HEK293 (cell line): Measurements from ENCODE around the gene ARFRP1.
A peak's percentile ranks its signal among the peaks of the same experiment; 100 is the strongest.

ENCODE experiments used
- CTCF ChIA-PET: fragments of 350-600 bp; formaldehyde crosslinking; extraction: SDS; loops from one replicate; lab custom pipeline; 2021; ENCODE audit warnings: antibody characterized with exemption; lab: Yijun Ruan, JAX
- POLR2A ChIA-PET: fragments of 300-600 bp; formaldehyde crosslinking; extraction: SDS; loops from one replicate; lab custom pipeline; 2020; ENCODE audit warnings: antibody characterized with exemption, inconsistent platforms; lab: Yijun Ruan, JAX
- H3K27ac ChIP-seq: fragments of 200-500 bp; sonication (Bioruptor generic); 2 replicates; pipeline ENCODE4 v1.5.1; 2014; ENCODE audit warnings: low read depth, low read length, control low read depth, inconsistent platforms; ENCODE audit errors: extremely low read depth
- H3K36me3 ChIP-seq, 2 experiments: fragments of 200-500 bp in 1 of 2; sonication (Bioruptor generic) in 1 of 2; 1 replicate in 1 of 2; 2 replicates in 1 of 2; pipeline ENCODE4 v1.5.1; 2014 to 2017; ENCODE audit warnings: inconsistent platforms in 2 of 2, low read length in 2 of 2; ENCODE audit not compliant: control insufficient read depth in 2 of 2, insufficient read depth in 1 of 2
- H3K4me1 ChIP-seq: fragments of 200-500 bp; sonication (Bioruptor generic); 2 replicates; pipeline ENCODE4 v1.5.1; 2014; ENCODE audit warnings: mild to moderate bottlenecking, low read length, inconsistent platforms; ENCODE audit not compliant: control insufficient read depth, insufficient read depth
- H3K4me3 ChIP-seq: 2 replicates; pipeline ENCODE4 v1.5.1; 2011; ENCODE audit warnings: low read depth, mild to moderate bottlenecking, control low read depth, low read length, moderate library complexity
- H3K9me3 ChIP-seq: fragments of 200-500 bp; sonication (Bioruptor generic); 2 replicates; pipeline ENCODE4 v1.5.1; 2014; ENCODE audit warnings: low read depth, low read length, inconsistent platforms; ENCODE audit not compliant: control insufficient read depth, insufficient read depth
- BCL11A ChIP-seq: fragments of 450-650 bp; formaldehyde crosslinking; IDR thresholded peaks from 2 replicates; pipeline ENCODE4 v1.5.1; 2016; ENCODE audit warnings: low read depth, missing biosample characterization, missing genetic modification characterization
- GLIS2 ChIP-seq: fragments of 450-650 bp; formaldehyde crosslinking; IDR thresholded peaks from 2 replicates; pipeline ENCODE4 v1.5.1; 2016; ENCODE audit warnings: missing biosample characterization, missing genetic modification characterization
- PRDM10 ChIP-seq: fragments of 450-650 bp; formaldehyde crosslinking; IDR thresholded peaks from 2 replicates; pipeline ENCODE4 v1.5.1; 2016; ENCODE audit warnings: missing biosample characterization, missing genetic modification characterization
- RBAK ChIP-seq: fragments of 450-650 bp; formaldehyde crosslinking; IDR thresholded peaks from 2 replicates; pipeline ENCODE4 v1.5.1; 2016; ENCODE audit warnings: missing biosample characterization, missing genetic modification characterization
- SP3 ChIP-seq: fragments of 450-650 bp; formaldehyde crosslinking; IDR thresholded peaks from 2 replicates; pipeline ENCODE4 v1.5.1; 2016; ENCODE audit warnings: missing biosample characterization, missing genetic modification characterization
- SP7 ChIP-seq: fragments of 450-650 bp; formaldehyde crosslinking; IDR thresholded peaks from 2 replicates; pipeline ENCODE4 v1.5.1; 2016; ENCODE audit warnings: missing biosample characterization, missing genetic modification characterization
- ZBTB1 ChIP-seq: fragments of 450-650 bp; formaldehyde crosslinking; IDR thresholded peaks from 2 replicates; pipeline ENCODE4 v1.5.1; 2016; ENCODE audit warnings: missing biosample characterization, missing genetic modification characterization
- ZBTB48 ChIP-seq: fragments of 450-650 bp; formaldehyde crosslinking; IDR thresholded peaks from 2 replicates; pipeline ENCODE4 v1.5.1; 2016; ENCODE audit warnings: missing biosample characterization, missing genetic modification characterization
- ZBTB8A ChIP-seq: fragments of 450-650 bp; formaldehyde crosslinking; IDR thresholded peaks from 2 replicates; pipeline ENCODE4 v1.5.1; 2016; ENCODE audit warnings: missing biosample characterization, missing genetic modification characterization
- ZNF16 ChIP-seq: fragments of 450-650 bp; formaldehyde crosslinking; IDR thresholded peaks from 2 replicates; pipeline ENCODE4 v1.5.1; 2016; ENCODE audit warnings: low read depth, missing biosample characterization, missing genetic modification characterization
- ZNF274 ChIP-seq, 2 experiments: fragments of 200-500 bp in 1 of 2; fragments of 450-650 bp in 1 of 2; sonication (Bioruptor generic) in 1 of 2; formaldehyde crosslinking in 1 of 2; IDR thresholded peaks; 2 replicates each; pipeline versions ENCODE4 v1.5.1 to v1.6.1; 2014 to 2016; ENCODE audit warnings: borderline replicate concordance in 1 of 2, inconsistent platforms in 1 of 2, low read length in 1 of 2, missing biosample characterization in 1 of 2, missing genetic modification characterization in 1 of 2
- ZNF302 ChIP-seq: fragments of 450-650 bp; formaldehyde crosslinking; IDR thresholded peaks from 2 replicates; pipeline ENCODE4 v1.5.1; 2016; ENCODE audit warnings: missing biosample characterization, missing genetic modification characterization, low read depth
- ZNF48 ChIP-seq: fragments of 450-650 bp; formaldehyde crosslinking; IDR thresholded peaks from 2 replicates; pipeline ENCODE4 v1.5.1; 2016; ENCODE audit warnings: missing biosample characterization, missing genetic modification characterization
- ZNF521 ChIP-seq: fragments of 450-650 bp; formaldehyde crosslinking; IDR thresholded peaks from 2 replicates; pipeline ENCODE4 v1.5.1; 2017; ENCODE audit warnings: missing biosample characterization, mild to moderate bottlenecking, missing genetic modification characterization
- ZNF549 ChIP-seq: fragments of 450-650 bp; IDR thresholded peaks from 2 replicates; pipeline ENCODE4 v1.5.1; 2018; ENCODE audit warnings: missing biosample characterization, missing genetic modification characterization, mild to moderate bottlenecking, inconsistent platforms, moderate library complexity
- ZNF610 ChIP-seq: fragments of 450-650 bp; formaldehyde crosslinking; IDR thresholded peaks from 2 replicates; pipeline ENCODE4 v1.5.1; 2016; ENCODE audit warnings: missing biosample characterization, missing genetic modification characterization, borderline replicate concordance
- ZNF658 ChIP-seq: fragments of 450-650 bp; formaldehyde crosslinking; IDR thresholded peaks from 2 replicates; pipeline ENCODE4; 2016; ENCODE audit warnings: missing biosample characterization, missing genetic modification characterization
- ZNF777 ChIP-seq: fragments of 450-650 bp; formaldehyde crosslinking; IDR thresholded peaks from 2 replicates; pipeline ENCODE4 v1.5.1; 2017; ENCODE audit warnings: missing biosample characterization, missing genetic modification characterization, borderline replicate concordance
- TF ChIP-seq, protein P1 (sequence below): fragments of 450-650 bp; formaldehyde crosslinking; conservative IDR thresholded peaks from 2 replicates; pipeline ENCODE4 v1.5.1; 2016; ENCODE audit warnings: low read depth, missing biosample characterization, missing genetic modification characterization
- TF ChIP-seq, protein P2 (sequence below): fragments of 450-650 bp; formaldehyde crosslinking; conservative IDR thresholded peaks from 2 replicates; pipeline ENCODE4 v1.5.1; 2016; ENCODE audit warnings: low read depth, missing biosample characterization, missing genetic modification characterization

The ARFRP1 gene

DNA sequence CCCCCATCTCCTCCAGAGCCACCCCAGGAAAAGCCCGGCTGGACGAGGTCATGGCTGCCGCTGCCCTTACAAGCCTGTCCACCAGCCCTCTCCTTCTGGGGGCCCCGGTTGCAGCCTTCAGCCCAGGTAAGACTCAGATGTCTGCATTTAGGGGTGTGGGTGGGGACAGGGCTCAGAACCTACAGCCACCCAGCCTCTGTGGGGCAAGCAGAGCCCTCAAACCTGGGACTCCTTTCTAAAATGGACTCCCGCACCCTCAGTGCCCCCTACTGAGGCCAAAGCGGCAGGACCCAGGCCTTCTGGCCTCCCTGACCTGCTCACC lies 33.5 kb upstream of the ARFRP1 start:
- POLR2A ChIA-PET, result interaction anchor here (0.7 to 1.6 kb wide), 8 partner anchors 9 to 239 kb away, joined by 3 to 13 read pairs (median 6); partner anchors contain the start of genes ARFRP1, PRPF6, TPD52L2 and UCKL1
- Histone ChIP-seq H3K4me3 (peak overlapping the region; percentile 54; the same call in 1 of the 2 replicates), H3K4me1 (no peaks in the 10 kb centered on the region; the same call in 1 of the 2 replicates)
- TF ChIP-seq RBAK (tag by site-specific recombination) (no peak), ZNF658 (tag by site-specific recombination) (no peak), ZNF16 (tag by site-specific recombination) (no peak), ZNF274 (IDR thresholded peaks at IDR 0.05; ENCODE audit: low read length) (no peak), ZNF274 (tag by site-specific recombination; IDR thresholded peaks at IDR 0.05; ENCODE audit: borderline replicate concordance) (no peak), GLIS2 (tag by site-specific recombination) (no peak), ZBTB1 (tag by site-specific recombination) (no peak)
- TF ChIP-seq, all 188 proteins: peak for 0
- peaks cover 4 to 35% of the 10 kb centered on the region in 2 experiments; a peak in 1 of 3 replicates for H3K36me3 ChIP-seq
- H3K27ac ChIP-seq, result peak overlapping the region; percentile 48
- CTCF ChIA-PET, result interaction anchor here (0.6 to 1.0 kb wide), 3 partner anchors 121 to 670 kb away, joined by 3 read pairs; partner anchors contain the start of gene TPD52L2
- H3K9me3 ChIP-seq, result no peaks in the 10 kb centered on the region

GRCh38 chr20:63740627-63741353 lies 33.0 kb upstream of the ARFRP1 start:
- H3K36me3 ChIP-seq, result peaks cover 4 to 41% of the 10 kb centered on the region in 2 experiments; a peak in 1 of 3 replicates
- H3K4me3 ChIP-seq, result peak overlapping the region; percentile 54
- H3K9me3 ChIP-seq, result no peaks in the 10 kb centered on the region
- ChIA-PET CTCF (interaction anchor here (0.6 to 1.0 kb wide), 3 partner anchors 124 to 670 kb away, joined by 3 read pairs; partner anchors contain the start of gene TPD52L2), POLR2A (interaction anchor here (0.6 to 1.6 kb wide), 10 partner anchors 10 to 240 kb away, joined by 3 to 13 read pairs (median 4); partner anchors contain the start of genes ARFRP1, PRPF6, TPD52L2 and UCKL1)
- H3K4me1 ChIP-seq, result no peaks in the 10 kb centered on the region; the same call in 1 of the 2 replicates
- H3K27ac ChIP-seq, result peak overlapping the region; percentile 79
- TF ChIP-seq, protein P1, sequence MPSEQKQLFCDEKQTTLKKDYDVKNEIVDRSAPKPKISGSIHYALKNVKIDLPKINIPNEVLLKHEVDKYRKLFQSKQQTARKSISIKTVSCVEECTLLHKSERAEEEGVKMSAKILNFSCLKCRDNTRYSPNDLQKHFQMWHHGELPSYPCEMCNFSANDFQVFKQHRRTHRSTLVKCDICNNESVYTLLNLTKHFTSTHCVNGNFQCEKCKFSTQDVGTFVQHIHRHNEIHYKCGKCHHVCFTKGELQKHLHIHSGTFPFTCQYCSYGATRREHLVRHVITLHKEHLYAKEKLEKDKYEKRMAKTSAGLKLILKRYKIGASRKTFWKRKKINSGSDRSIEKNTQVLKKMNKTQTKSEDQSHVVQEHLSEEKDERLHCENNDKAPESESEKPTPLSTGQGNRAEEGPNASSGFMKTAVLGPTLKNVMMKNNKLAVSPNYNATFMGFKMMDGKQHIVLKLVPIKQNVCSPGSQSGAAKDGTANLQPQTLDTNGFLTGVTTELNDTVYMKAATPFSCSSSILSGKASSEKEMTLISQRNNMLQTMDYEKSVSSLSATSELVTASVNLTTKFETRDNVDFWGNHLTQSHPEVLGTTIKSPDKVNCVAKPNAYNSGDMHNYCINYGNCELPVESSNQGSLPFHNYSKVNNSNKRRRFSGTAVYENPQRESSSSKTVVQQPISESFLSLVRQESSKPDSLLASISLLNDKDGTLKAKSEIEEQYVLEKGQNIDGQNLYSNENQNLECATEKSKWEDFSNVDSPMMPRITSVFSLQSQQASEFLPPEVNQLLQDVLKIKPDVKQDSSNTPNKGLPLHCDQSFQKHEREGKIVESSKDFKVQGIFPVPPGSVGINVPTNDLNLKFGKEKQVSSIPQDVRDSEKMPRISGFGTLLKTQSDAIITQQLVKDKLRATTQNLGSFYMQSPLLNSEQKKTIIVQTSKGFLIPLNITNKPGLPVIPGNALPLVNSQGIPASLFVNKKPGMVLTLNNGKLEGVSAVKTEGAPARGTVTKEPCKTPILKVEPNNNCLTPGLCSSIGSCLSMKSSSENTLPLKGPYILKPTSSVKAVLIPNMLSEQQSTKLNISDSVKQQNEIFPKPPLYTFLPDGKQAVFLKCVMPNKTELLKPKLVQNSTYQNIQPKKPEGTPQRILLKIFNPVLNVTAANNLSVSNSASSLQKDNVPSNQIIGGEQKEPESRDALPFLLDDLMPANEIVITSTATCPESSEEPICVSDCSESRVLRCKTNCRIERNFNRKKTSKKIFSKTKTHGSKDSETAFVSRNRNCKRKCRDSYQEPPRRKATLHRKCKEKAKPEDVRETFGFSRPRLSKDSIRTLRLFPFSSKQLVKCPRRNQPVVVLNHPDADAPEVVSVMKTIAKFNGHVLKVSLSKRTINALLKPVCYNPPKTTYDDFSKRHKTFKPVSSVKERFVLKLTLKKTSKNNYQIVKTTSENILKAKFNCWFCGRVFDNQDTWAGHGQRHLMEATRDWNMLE, result no peak
- peak; percentile 38; the same call in 1 of the 2 replicates for TF ChIP-seq ZBTB8A
- TF ChIP-seq ZNF521, result no peak
- TF ChIP-seq ZNF48 (tag by site-specific recombination), result no peak
- TF ChIP-seq SP3 (tag by site-specific recombination), result peak; percentile 66
- peak; percentile 40 for TF ChIP-seq PRDM10 (tag by site-specific recombination)
- 0 out of 2 replicates have a peak, but pooled peaks have one; percentile 15 for TF ChIP-seq ZBTB48 (tag by site-specific recombination)
- no peak for TF ChIP-seq ZNF610 (tag by site-specific recombination)
- TF ChIP-seq, protein P2, sequence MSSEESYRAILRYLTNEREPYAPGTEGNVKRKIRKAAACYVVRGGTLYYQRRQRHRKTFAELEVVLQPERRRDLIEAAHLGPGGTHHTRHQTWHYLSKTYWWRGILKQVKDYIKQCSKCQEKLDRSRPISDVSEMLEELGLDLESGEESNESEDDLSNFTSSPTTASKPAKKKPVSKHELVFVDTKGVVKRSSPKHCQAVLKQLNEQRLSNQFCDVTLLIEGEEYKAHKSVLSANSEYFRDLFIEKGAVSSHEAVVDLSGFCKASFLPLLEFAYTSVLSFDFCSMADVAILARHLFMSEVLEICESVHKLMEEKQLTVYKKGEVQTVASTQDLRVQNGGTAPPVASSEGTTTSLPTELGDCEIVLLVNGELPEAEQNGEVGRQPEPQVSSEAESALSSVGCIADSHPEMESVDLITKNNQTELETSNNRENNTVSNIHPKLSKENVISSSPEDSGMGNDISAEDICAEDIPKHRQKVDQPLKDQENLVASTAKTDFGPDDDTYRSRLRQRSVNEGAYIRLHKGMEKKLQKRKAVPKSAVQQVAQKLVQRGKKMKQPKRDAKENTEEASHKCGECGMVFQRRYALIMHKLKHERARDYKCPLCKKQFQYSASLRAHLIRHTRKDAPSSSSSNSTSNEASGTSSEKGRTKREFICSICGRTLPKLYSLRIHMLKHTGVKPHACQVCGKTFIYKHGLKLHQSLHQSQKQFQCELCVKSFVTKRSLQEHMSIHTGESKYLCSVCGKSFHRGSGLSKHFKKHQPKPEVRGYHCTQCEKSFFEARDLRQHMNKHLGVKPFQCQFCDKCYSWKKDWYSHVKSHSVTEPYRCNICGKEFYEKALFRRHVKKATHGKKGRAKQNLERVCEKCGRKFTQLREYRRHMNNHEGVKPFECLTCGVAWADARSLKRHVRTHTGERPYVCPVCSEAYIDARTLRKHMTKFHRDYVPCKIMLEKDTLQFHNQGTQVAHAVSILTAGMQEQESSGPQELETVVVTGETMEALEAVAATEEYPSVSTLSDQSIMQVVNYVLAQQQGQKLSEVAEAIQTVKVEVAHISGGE (tag by site-specific recombination), result 0 out of 2 replicates have a peak, but pooled peaks have one; percentile 5
- no peak for TF ChIP-seq ZNF302 (tag by site-specific recombination)
- TF ChIP-seq SP7 (tag by site-specific recombination), result peak; percentile 66
- TF ChIP-seq ZNF777 (tag by site-specific recombination), result 0 out of 2 replicates have a peak, but pooled peaks have one; percentile 34
- peak; percentile 28; the same call in 1 of the 2 replicates for TF ChIP-seq BCL11A (tag by site-specific recombination)
- TF ChIP-seq ZNF549 (tag by site-specific recombination), result no peak
